NCI-H82 (cell line): Measurements from ENCODE around the gene MTSS2.

ENCODE experiments used
- DNase-seq: peaks from one replicate; lab custom pipeline; 2025; lab: John Stamatoyannopoulos, UW

MTSS2 gene

GRCh38 chr16:70714581-70715054, 28.8 kb upstream of the MTSS2 start:
- no peak for DNase-seq

GRCh38 chr16:70713824-70714223, 28.0 kb upstream of the MTSS2 start:
- no peak for DNase-seq

GRCh38 chr16:70713342-70713741, 27.5 kb upstream of the MTSS2 start:
- DNase-seq: no peak

GRCh38 chr16:70712942-70713341, 27.1 kb upstream of the MTSS2 start:
- no peak for DNase-seq

GRCh38 chr16:70712359-70712758, 26.5 kb upstream of the MTSS2 start:
- no peak for DNase-seq

GRCh38 chr16:70711211-70712031, 25.6 kb upstream of the MTSS2 start:
- DNase-seq: no peak

GRCh38 chr16:70710422-70711210, 24.8 kb upstream of the MTSS2 start:
- no peak for DNase-seq

GRCh38 chr16:70709942-70710341, 24.1 kb upstream of the MTSS2 start:
- DNase-seq: no peak

GRCh38 chr16:70709457-70709856, 23.6 kb upstream of the MTSS2 start:
- no peak for DNase-seq

- DNase-seq: no peak
These were observed 22.8 kb upstream of the MTSS2 start for GRCh38 chr16:70708366-70709246.

GRCh38 chr16:70706948-70707465, 21.2 kb upstream of the MTSS2 start:
- DNase-seq: no peak

- no peak for DNase-seq
These were observed 19.2 kb upstream of the MTSS2 start for GRCh38 chr16:70705056-70705455.

- DNase-seq: no peak
These were observed 18.7 kb upstream of the MTSS2 start for GRCh38 chr16:70704586-70704985.

- DNase-seq: no peak
These were observed 18.1 kb upstream of the MTSS2 start for GRCh38 chr16:70703835-70704381.

GRCh38 chr16:70703041-70703834, 17.4 kb upstream of the MTSS2 start:
- peak; percentile 7 for DNase-seq

- no peak for DNase-seq
These were observed 16.8 kb upstream of the MTSS2 start for GRCh38 chr16:70702624-70703023.

- DNase-seq: no peak
These were observed 16.1 kb upstream of the MTSS2 start for GRCh38 chr16:70701998-70702397.

GRCh38 chr16:70701596-70701995, 15.7 kb upstream of the MTSS2 start:
- DNase-seq: no peak

- no peak for DNase-seq
These were observed 15.2 kb upstream of the MTSS2 start for GRCh38 chr16:70701036-70701435.

GRCh38 chr16:70700101-70701020, 14.5 kb upstream of the MTSS2 start:
- DNase-seq: no peak
